ENCODE results near the gene DNAJC1. TPM values are rescaled to one million over a fixed set of nuclear protein-coding genes. Genes with fewer than 3 reads are reported as not detected.

The DNAJC1 gene
- polyA plus RNA-seq, 5 donors, result 29.6 to 38.2 (median 30.4) TPM

GRCh38 chr10:21969326-21970287, 33.9 kb downstream of the DNAJC1 start:
- no peak for DNase-seq

GRCh38 chr10:21964983-21965665, 38.4 kb downstream of the DNAJC1 start:
- no peak for DNase-seq

- no peak for DNase-seq
Measured at GRCh38 chr10:21962358-21962757, 41.2 kb downstream of the DNAJC1 start.

- no peak for DNase-seq
Measured at GRCh38 chr10:21961847-21962246, 41.7 kb downstream of the DNAJC1 start.

- no peak for DNase-seq
Measured at GRCh38 chr10:21959998-21960397, 43.5 kb downstream of the DNAJC1 start.

GRCh38 chr10:21954690-21955089, 48.8 kb downstream of the DNAJC1 start:
- no peak for DNase-seq

- no peak for DNase-seq
Measured at GRCh38 chr10:21954132-21954531, 49.4 kb downstream of the DNAJC1 start.

GRCh38 chr10:21953585-21954057, 49.9 kb downstream of the DNAJC1 start:
- DNase-seq, result peak in 1 of 2 donors; percentile 13

GRCh38 chr10:21950566-21950965, 53.0 kb downstream of the DNAJC1 start:
- no peak for DNase-seq

- no peak for DNase-seq
Measured at GRCh38 chr10:21946946-21947345, 56.6 kb downstream of the DNAJC1 start.

GRCh38 chr10:21944727-21945386, 58.7 kb downstream of the DNAJC1 start:
- DNase-seq, result no peak

GRCh38 chr10:21943633-21944265, 59.8 kb downstream of the DNAJC1 start:
- no peak for DNase-seq

- no peak for DNase-seq
Measured at GRCh38 chr10:21935439-21936023, 68.0 kb downstream of the DNAJC1 start.

GRCh38 chr10:21934307-21934706, 69.2 kb downstream of the DNAJC1 start:
- DNase-seq, result no peak

GRCh38 chr10:21929070-21929469, 74.5 kb downstream of the DNAJC1 start:
- no peak for DNase-seq

- no peak for DNase-seq
Measured at GRCh38 chr10:21927631-21928353, 75.7 kb downstream of the DNAJC1 start.

- peak in 1 of 2 donors; percentile 26 for DNase-seq
Measured at GRCh38 chr10:21926949-21927348, 76.6 kb downstream of the DNAJC1 start.

GRCh38 chr10:21926358-21926925, 77.1 kb downstream of the DNAJC1 start:
- no peak for DNase-seq

GRCh38 chr10:21925851-21926250, 77.7 kb downstream of the DNAJC1 start:
- no peak for DNase-seq

- no peak for DNase-seq
Measured at GRCh38 chr10:21924511-21924910, 79.0 kb downstream of the DNAJC1 start.
